Spinal cord (tissue), 10 donors: Measurements from ENCODE around the gene SEC14L6. TPM values are rescaled to one million over a fixed set of nuclear protein-coding genes. Genes with fewer than 3 reads are reported as not detected.

Source experiments
- DNase-seq, 6 donors: peaks; one replicate each; pipeline versions ENCODE4 v3.0.0 to v3.0.0-alpha.2; 2013 to 2015; ENCODE audit warnings: low spot score in 6 of 6, low read depth in 4 of 6
- H3K27ac ChIP-seq: one replicate; pipeline ENCODE4 v1.5.1; 2013; ENCODE audit warnings: low read depth, low read length, control low read depth
- H3K27me3 ChIP-seq: one replicate; pipeline ENCODE4 v1.6.1; 2013; ENCODE audit warnings: low read length; ENCODE audit not compliant: control insufficient read depth, insufficient read depth
- H3K36me3 ChIP-seq: one replicate; pipeline ENCODE4 v1.6.1; 2013; ENCODE audit warnings: low read length; ENCODE audit not compliant: control insufficient read depth, insufficient read depth
- H3K4me1 ChIP-seq: one replicate; pipeline ENCODE4 v1.6.1; 2013; ENCODE audit warnings: low read length; ENCODE audit not compliant: control insufficient read depth, insufficient read depth
- H3K4me3 ChIP-seq: one replicate; pipeline ENCODE4 v1.5.1; 2013; ENCODE audit warnings: low read depth, low read length, control low read depth
- H3K9me3 ChIP-seq: one replicate; pipeline ENCODE4 v1.6.1; 2013; ENCODE audit warnings: low read length; ENCODE audit not compliant: control insufficient read depth, insufficient read depth
- WGBS: methylation state at CpG from one replicate; pipeline ENCODE4 v1.1.5; 2013; ENCODE audit warnings: missing lambda C conversion rate; ENCODE audit not compliant: insufficient coverage; 5-methylcytosine and 5-hydroxymethylcytosine counted together
- polyA plus RNA-seq, 2 donors: library from polyadenylated mRNA; unstranded; fragments of 120-200 nt; gene quantifications; one replicate each; pipeline ENCODE4 v1.2.1, GENCODE V29; 2013; ENCODE audit not compliant: insufficient read length in 2 of 2
- total RNA-seq, 2 donors: library from RNA; depleted of rRNA in 1 of 2; stranded (reverse); fragments of 120-200 nt in 1 of 2; fragments of >200 nt in 1 of 2; gene quantifications; one replicate each; pipeline versions ENCODE4 v1.2.3 to v1.2.4, GENCODE V29; 2013 to 2014
- donor health status: healthy.

Gene SEC14L6
- total and polyA plus RNA-seq, 4 donors: 2.6 to 7.9 (median 3.5) TPM

GRCh38 chr22:30474121-30474520 is 72.4 kb downstream of the SEC14L6 start:
- Histone ChIP-seq H3K9me3 (no peaks in the 10 kb centered on the region), H3K4me3 (no peak overlapping the region), H3K36me3 (no peaks in the 10 kb centered on the region), H3K27ac (no peak overlapping the region), H3K4me1 (no peaks in the 10 kb centered on the region), H3K27me3 (peaks cover 4% of the 10 kb centered on the region)
- DNase-seq: no peak
- WGBS: no CpG with 5 or more reads among the region's 4 CpGs

GRCh38 chr22:30472994-30473720 is 73.4 kb downstream of the SEC14L6 start:
- H3K27ac ChIP-seq: no peak overlapping the region
- H3K4me3 ChIP-seq: no peak overlapping the region
- H3K27me3 ChIP-seq: peaks cover 4% of the 10 kb centered on the region
- no peak for DNase-seq
- H3K4me1 ChIP-seq: no peaks in the 10 kb centered on the region
- 64% methylated on average over 1 of the region's 4 CpGs for WGBS
- H3K9me3 ChIP-seq: no peaks in the 10 kb centered on the region
- H3K36me3 ChIP-seq: no peaks in the 10 kb centered on the region

Other genes with a start within 250 kb of the SEC14L6 start
- 10 to 100 TPM in 1 of 2 donors, 1 to 10 TPM in 1; 9.1 to 16.3 TPM for gene TBC1D10A, start 219.8 kb downstream of the SEC14L6 start, total RNA-seq
- 10 to 100 TPM; 18.0 to 24.5 TPM for gene TBC1D10A, start 219.8 kb downstream of the SEC14L6 start, polyA plus RNA-seq
- gene SF3A1, start 189.8 kb downstream of the SEC14L6 start, total RNA-seq: 10 to 100 TPM; 25.2 to 50.1 TPM
- 100 to 1,000 TPM; 139 to 140 TPM for gene SF3A1, start 189.8 kb downstream of the SEC14L6 start, polyA plus RNA-seq
- 1 to 10 TPM; 4.2 to 6.0 TPM for gene CCDC157, start 189.7 kb downstream of the SEC14L6 start, total RNA-seq
- 10 to 100 TPM in 1 of 2 donors, 1 to 10 TPM in 1; 9.6 to 10.1 TPM for gene CCDC157, start 189.7 kb downstream of the SEC14L6 start, polyA plus RNA-seq
- gene RNF215, start 159.3 kb downstream of the SEC14L6 start, total RNA-seq: 10 to 100 TPM; 16.0 to 23.6 TPM
- gene RNF215, start 159.3 kb downstream of the SEC14L6 start, polyA plus RNA-seq: 10 to 100 TPM; 35.0 to 40.5 TPM
- gene SEC14L2, start 149.7 kb downstream of the SEC14L6 start, total RNA-seq: 10 to 100 TPM; 11.2 to 14.7 TPM
- 10 to 100 TPM; 21.0 to 22.3 TPM for gene SEC14L2, start 149.7 kb downstream of the SEC14L6 start, polyA plus RNA-seq
- 1 to 10 TPM; 2.1 to 9.5 TPM for gene MTFP1, start 121.0 kb downstream of the SEC14L6 start, total RNA-seq
- gene MTFP1, start 121.0 kb downstream of the SEC14L6 start, polyA plus RNA-seq: 1 to 10 TPM; 6.3 to 6.5 TPM
- not detected for gene SEC14L3, start 74.7 kb downstream of the SEC14L6 start, total RNA-seq
- gene SEC14L3, start 74.7 kb downstream of the SEC14L6 start, polyA plus RNA-seq: under 1 TPM in 1 of 2 donors, not detected in 1; 0.14 TPM
- under 1 TPM; 0.28 to 0.50 TPM for gene SEC14L4, start 41.0 kb downstream of the SEC14L6 start, total RNA-seq
- under 1 TPM; 0.32 to 0.38 TPM for gene SEC14L4, start 41.0 kb downstream of the SEC14L6 start, polyA plus RNA-seq
- gene GAL3ST1, start 27.9 kb upstream of the SEC14L6 start, total RNA-seq: 10 to 100 TPM; 10.3 to 12.2 TPM
- gene GAL3ST1, start 27.9 kb upstream of the SEC14L6 start, polyA plus RNA-seq: 10 to 100 TPM; 46.6 to 52.7 TPM
- gene PES1, start 45.2 kb upstream of the SEC14L6 start, total RNA-seq: 10 to 100 TPM; 28.5 to 64.5 TPM
- 10 to 100 TPM; 53.8 to 55.8 TPM for gene PES1, start 45.2 kb upstream of the SEC14L6 start, polyA plus RNA-seq
- 100 to 1,000 TPM in 1 of 2 donors, 10 to 100 TPM in 1; 29.9 to 118 TPM for gene TCN2, start 60.4 kb upstream of the SEC14L6 start, total RNA-seq
- 10 to 100 TPM; 37.8 to 56.9 TPM for gene TCN2, start 60.4 kb upstream of the SEC14L6 start, polyA plus RNA-seq
- 1 to 10 TPM; 5.1 to 5.2 TPM for gene SLC35E4, start 89.0 kb upstream of the SEC14L6 start, total RNA-seq
- 1 to 10 TPM; 7.1 to 8.3 TPM for gene SLC35E4, start 89.0 kb upstream of the SEC14L6 start, polyA plus RNA-seq
- 10 to 100 TPM in 1 of 2 donors, 1 to 10 TPM in 1; 9.9 to 10.5 TPM for gene DUSP18, start 121.1 kb upstream of the SEC14L6 start, total RNA-seq
- gene DUSP18, start 121.1 kb upstream of the SEC14L6 start, polyA plus RNA-seq: 10 to 100 TPM; 16.8 to 21.1 TPM
- gene OSBP2, start 148.1 kb upstream of the SEC14L6 start, total RNA-seq: 10 to 100 TPM; 20.7 to 22.5 TPM
- 10 to 100 TPM; 22.3 to 25.0 TPM for gene OSBP2, start 148.1 kb upstream of the SEC14L6 start, polyA plus RNA-seq